Measurements from ENCODE around the gene ZNF746.

The ZNF746 gene

DNA sequence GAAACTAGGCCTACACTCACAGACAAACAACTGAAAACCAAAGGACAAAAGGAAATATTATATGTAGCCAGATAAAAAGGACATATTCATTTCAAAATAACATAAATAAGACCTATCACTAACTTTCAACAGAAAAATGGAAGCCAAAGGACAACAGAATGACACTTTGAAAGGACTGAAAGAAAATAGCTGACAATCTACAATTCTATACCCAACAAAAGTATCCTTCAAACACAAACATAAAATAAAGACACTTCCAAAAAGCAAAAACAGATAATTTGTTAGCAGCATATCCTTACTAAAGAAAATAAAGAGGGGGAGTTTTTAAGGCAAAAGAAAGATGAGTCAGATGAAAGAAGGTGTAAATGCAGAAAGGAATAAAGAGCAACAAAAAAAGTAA lies 7.9 kb upstream of the ZNF746 start:
- Histone ChIP-seq H3K27ac (no peak overlapping the region), H3K4me3 (ENCODE audit: low read depth, low read length) (no peak overlapping the region), H3K27me3 (ENCODE audit: insufficient read depth, low read depth, severe bottlenecking) (no peaks in the 10 kb centered on the region), H3K36me3 (no peaks in the 10 kb centered on the region), H3K9me3 (ENCODE audit: severe bottlenecking) (peaks cover 11% of the 10 kb centered on the region)
- DNase-seq: no peak
- TF ChIP-seq, protein P1, sequence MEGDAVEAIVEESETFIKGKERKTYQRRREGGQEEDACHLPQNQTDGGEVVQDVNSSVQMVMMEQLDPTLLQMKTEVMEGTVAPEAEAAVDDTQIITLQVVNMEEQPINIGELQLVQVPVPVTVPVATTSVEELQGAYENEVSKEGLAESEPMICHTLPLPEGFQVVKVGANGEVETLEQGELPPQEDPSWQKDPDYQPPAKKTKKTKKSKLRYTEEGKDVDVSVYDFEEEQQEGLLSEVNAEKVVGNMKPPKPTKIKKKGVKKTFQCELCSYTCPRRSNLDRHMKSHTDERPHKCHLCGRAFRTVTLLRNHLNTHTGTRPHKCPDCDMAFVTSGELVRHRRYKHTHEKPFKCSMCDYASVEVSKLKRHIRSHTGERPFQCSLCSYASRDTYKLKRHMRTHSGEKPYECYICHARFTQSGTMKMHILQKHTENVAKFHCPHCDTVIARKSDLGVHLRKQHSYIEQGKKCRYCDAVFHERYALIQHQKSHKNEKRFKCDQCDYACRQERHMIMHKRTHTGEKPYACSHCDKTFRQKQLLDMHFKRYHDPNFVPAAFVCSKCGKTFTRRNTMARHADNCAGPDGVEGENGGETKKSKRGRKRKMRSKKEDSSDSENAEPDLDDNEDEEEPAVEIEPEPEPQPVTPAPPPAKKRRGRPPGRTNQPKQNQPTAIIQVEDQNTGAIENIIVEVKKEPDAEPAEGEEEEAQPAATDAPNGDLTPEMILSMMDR (IDR thresholded peaks at IDR 0.05; ENCODE audit: low read depth, low read length): no peak

DNA sequence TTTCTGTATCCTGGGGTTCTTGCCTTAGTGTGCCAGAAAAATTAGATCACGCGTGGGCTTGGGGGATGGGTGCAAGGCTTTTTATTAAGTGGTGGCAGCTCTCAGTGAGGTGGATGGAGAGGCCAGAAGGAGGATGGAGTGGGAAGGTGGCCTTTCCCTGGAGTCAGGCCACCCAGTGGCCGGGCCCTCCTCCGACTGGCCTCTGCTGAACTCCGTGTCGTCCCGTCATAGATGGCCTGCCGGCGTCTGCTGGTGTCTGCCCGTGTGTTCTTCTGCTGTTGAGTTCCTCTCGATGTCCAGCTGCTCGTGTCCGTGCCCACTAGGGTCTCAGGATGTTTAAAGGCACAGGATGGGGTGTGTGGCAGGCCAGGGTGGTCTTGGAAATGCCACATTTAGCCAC lies 4.0 kb upstream of the ZNF746 start:
- no peak overlapping the region for H3K27ac ChIP-seq
- DNase-seq: no peak
- no peak overlapping the region for H3K4me3 ChIP-seq (ENCODE audit: low read depth, low read length)
- TF ChIP-seq, protein P1 (IDR thresholded peaks at IDR 0.05; ENCODE audit: low read depth, low read length): no peak
- H3K27me3 ChIP-seq (ENCODE audit: insufficient read depth, low read depth, severe bottlenecking): no peaks in the 10 kb centered on the region
- no peaks in the 10 kb centered on the region for H3K36me3 ChIP-seq
- no peaks in the 10 kb centered on the region for H3K9me3 ChIP-seq (ENCODE audit: severe bottlenecking)

DNA sequence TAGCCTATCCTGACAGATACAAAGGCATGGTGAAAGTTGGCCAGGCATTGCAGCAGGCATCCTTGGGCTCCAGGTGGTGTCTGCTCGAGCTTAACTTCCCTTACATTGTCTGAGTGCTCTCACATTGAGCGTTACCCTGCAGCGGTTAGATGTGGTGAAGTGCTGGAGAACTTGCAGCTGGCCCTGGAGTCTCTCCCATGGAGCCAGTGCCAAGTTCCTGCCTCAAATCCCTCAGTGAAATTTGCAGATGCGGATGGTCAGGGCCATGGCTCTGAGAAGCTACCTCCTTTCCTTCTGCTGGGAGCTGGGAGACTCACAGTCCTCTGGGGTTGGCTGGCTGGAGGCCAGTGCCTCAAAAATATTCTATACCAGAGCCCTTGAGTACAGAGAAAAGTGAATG lies 3.3 kb upstream of the ZNF746 start:
- DNase-seq: no peak
- Histone ChIP-seq H3K4me3 (ENCODE audit: low read depth, low read length) (no peak overlapping the region), H3K9me3 (ENCODE audit: severe bottlenecking) (no peaks in the 10 kb centered on the region), H3K36me3 (no peaks in the 10 kb centered on the region; the same call in 1 of the 2 replicates), H3K27me3 (ENCODE audit: insufficient read depth, low read depth, severe bottlenecking) (no peaks in the 10 kb centered on the region), H3K27ac (no peak overlapping the region)
- TF ChIP-seq, protein P1 (IDR thresholded peaks at IDR 0.05; ENCODE audit: low read depth, low read length): no peak

DNA sequence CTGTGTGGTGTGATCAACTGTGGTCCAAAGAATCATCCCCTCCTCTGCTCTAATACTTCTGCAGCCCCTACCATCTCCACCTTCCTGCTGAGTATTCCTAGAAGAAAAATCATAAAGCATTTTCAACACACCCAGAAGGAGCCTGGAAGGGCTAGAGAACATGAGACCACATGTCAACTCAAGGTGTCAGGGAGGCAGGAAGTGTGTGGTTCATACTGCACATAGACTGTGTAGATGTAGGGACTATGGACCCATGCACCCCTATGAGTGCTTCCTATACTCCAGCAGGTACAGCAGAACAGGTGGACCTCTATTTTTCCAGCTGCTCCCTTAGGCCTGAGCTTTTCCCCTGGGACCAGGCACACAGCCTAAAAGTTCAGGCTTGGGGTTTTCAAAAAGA lies 2.6 kb upstream of the ZNF746 start:
- H3K36me3 ChIP-seq: peaks cover 5% of the 10 kb centered on the region; the same call in 1 of the 2 replicates
- DNase-seq: no peak
- no peaks in the 10 kb centered on the region for H3K27me3 ChIP-seq (ENCODE audit: insufficient read depth, low read depth, severe bottlenecking)
- TF ChIP-seq, protein P1 (IDR thresholded peaks at IDR 0.05; ENCODE audit: low read depth, low read length): no peak
- no peak overlapping the region for H3K4me3 ChIP-seq (ENCODE audit: low read depth, low read length)
- H3K9me3 ChIP-seq (ENCODE audit: severe bottlenecking): no peaks in the 10 kb centered on the region
- H3K27ac ChIP-seq: no peak overlapping the region

DNA sequence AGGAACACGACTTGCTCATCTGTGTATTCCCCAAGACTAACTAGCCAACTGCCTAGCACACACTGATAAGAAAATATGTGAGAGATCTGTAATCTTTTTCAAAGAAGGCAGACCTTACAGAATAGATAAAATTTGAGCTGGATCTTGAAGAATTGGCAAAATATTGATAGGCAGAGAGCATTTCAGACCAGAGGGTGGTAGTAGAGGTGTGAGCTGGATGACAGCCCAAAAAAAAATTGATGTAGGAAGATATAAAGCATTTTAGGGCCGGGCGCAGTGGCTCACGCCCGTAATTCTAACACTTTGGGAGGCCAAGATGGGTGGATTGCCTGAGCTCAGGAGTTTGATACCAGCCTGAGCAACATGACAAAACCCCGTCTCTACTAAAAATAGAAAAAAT lies 1.2 kb upstream of the ZNF746 start:
- Histone ChIP-seq H3K27me3 (ENCODE audit: insufficient read depth, low read depth, severe bottlenecking) (no peaks in the 10 kb centered on the region), H3K4me3 (ENCODE audit: low read depth, low read length) (no peak overlapping the region), H3K36me3 (peaks cover 8% of the 10 kb centered on the region), H3K9me3 (ENCODE audit: severe bottlenecking) (no peaks in the 10 kb centered on the region), H3K27ac (no peak overlapping the region)
- no peak for DNase-seq
- TF ChIP-seq, protein P1 (IDR thresholded peaks at IDR 0.05; ENCODE audit: low read depth, low read length): no peak

DNA sequence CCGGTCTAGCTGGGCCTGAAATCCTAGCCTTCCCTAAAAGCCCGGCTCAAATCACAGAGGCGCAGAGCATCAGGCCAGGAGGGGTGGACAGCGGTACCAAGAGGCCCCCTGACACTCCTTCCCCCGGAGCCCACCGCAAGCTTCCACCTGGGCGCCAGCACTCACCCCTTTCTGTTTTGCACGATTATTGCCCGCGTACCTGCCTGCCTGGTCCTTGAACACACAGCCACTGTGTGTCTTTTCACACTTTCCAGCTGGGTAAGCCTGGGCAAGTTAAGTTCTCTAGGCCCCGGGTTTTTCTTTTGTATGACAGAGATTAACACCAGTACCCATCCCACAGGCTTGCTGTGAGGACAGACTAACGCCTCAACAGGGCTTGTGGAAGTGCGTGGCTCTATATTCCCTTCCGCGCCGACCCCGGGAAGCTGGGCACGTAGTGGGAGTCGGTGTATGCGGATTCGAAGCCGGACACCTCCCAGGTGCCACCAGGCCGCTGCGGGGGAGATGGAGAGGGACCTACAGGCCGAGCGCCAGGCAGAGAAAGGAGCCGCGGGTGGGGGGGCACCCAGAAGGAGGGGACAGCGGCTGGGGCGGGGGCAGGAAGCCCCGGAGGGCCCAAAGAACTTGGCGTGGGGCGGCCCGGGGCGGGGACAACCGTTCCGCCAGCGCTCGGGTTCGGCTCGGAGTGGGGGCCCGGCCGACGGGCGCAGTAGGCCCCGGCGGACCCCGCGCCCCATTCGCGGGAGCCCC lies 792 bp downstream of the ZNF746 start:
- H3K27me3 ChIP-seq (ENCODE audit: insufficient read depth, low read depth, severe bottlenecking): no peaks in the 10 kb centered on the region
- peak overlapping the region; percentile 73 for H3K4me3 ChIP-seq (ENCODE audit: low read depth, low read length)
- H3K27ac ChIP-seq: peak overlapping the region; percentile 32; the same call in 1 of the 2 replicates
- H3K36me3 ChIP-seq: peaks cover 28% of the 10 kb centered on the region
- no peaks in the 10 kb centered on the region for H3K9me3 ChIP-seq (ENCODE audit: severe bottlenecking)
- DNase-seq: peak; percentile 49
- TF ChIP-seq, protein P1 (IDR thresholded peaks at IDR 0.05; ENCODE audit: low read depth, low read length): no peak
